ENCODE measurements around the gene CDC45.
A peak's percentile ranks its signal among the peaks of the same experiment; 100 is the strongest.
"Not testable (repeated sequence)": the region's sequence is repeated elsewhere in the genome, so short reads cannot be mapped to it uniquely, and the experiment has no call there.

The CDC45 gene, protein sequence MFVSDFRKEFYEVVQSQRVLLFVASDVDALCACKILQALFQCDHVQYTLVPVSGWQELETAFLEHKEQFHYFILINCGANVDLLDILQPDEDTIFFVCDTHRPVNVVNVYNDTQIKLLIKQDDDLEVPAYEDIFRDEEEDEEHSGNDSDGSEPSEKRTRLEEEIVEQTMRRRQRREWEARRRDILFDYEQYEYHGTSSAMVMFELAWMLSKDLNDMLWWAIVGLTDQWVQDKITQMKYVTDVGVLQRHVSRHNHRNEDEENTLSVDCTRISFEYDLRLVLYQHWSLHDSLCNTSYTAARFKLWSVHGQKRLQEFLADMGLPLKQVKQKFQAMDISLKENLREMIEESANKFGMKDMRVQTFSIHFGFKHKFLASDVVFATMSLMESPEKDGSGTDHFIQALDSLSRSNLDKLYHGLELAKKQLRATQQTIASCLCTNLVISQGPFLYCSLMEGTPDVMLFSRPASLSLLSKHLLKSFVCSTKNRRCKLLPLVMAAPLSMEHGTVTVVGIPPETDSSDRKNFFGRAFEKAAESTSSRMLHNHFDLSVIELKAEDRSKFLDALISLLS

DNA sequence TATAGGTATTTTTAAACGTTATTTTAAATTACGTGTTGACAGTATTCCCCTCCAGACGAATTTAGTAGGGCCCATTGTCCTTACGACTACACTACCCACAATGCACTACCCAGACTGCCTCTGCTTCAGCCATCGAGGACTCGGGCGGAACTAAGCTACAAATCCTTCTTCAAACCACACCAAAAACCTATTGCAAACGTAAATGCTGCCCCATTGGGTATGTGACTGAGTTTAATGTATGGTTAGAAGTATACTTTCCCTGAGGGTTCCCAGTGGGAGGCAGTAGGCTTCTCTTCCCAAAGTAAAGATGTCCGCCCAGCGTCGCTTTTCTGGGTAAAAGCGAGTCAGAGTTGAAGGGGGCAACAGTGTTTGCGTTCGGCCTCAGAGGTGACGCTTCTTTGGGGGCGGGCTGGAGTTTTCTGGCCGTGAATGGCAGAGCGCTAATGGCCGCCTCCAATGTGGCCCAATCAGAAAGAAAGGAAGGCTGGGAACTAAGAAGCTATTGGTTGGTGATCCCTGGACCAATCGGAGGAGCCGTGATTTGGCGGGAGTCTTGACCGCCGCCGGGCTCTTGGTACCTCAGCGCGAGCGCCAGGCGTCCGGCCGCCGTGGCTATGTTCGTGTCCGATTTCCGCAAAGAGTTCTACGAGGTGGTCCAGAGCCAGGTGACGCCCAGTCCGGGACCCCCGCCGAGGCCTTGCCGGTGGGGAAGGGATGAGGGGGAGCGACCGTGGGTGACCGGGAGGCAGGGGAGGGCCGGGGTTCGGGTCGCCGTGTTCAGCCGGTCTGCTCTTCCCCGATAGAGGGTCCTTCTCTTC is at the start of gene CDC45:
Gene CDC45 (plus strand): TSS at position 566 of the 818 bp plus-strand sequence. CDS start 49 bp downstream, at position 615.
- peak; percentile 96 for DNase-seq (ENCODE audit: low read depth, low spot score)

DNA sequence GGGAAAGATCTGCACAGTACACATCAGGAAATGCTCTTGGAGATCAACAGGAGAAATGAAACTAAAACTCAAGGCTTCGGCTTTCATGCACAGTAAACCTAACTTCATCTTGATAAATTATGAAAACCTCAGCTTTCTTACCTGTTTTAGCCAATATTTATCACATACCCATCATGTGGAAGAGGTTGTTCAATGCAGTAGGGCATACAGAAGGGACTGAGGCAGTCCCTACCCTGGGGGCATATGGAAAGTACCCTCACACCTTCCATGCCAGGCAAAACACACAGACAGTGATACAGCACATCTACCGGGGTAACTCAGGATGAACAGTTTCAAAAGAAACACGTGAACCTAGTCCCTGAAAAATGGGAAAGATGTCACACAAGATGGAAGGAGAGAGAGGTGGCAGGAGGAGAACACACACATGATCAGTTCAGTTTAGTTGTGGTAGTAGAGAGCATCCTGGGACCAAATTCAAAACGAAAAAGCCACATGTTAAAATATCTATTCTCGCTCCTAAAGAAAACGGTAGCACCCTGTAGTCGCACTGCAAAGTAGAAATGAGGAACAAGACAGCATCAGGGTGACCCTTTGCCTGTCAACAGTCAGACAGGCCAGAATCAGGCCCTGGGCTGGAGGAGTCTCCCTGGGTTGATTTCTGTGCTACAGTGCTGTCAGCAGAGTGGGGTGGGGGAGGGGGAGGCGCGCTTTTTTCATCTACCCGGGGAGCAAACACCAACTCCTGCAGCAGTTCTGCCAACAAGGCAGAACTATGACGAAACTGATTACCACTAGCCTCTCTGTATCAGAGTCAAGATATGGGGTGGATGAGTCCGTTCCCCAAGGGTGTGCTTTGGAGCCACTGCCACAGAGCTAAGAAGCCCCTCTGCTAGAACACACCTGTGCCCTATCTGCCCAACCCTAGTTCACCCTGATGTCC is 49.5 kb upstream of the CDC45 start:
- no peak for DNase-seq (ENCODE audit: low read depth, low spot score)

DNA sequence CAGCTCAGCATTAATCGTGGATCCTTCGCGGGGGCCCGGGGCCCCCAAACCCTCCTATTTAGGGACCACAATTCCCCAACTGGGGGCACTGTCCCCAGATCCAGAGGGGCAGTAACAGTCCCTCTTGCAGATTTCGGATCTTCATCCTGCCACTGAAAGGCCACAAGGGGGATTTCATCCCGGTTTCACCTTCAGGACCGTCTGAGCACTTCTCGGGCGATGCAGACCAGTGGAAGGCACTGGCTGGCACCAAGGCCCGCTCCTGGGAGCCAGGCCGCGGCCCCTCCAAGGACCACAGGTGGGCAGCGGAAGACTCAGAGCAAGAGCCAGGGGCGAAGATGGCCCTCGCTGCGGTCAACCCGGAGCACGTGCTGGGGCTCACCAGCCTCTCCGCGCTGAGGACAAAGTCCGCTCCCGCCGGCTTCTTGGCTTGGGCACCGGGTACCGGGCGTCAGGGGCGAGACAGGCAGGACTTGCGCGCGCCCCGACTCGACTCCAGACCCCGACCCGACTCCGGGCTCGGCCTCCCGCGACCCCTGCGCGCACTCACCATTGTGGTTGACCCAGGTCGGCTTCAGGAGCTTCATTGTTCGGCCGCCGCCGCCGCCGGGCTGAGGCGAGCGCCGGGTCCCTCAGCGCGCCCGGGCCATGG is 48.7 kb upstream of the CDC45 start:
- DNase-seq (ENCODE audit: low read depth, low spot score), result no peak

DNA sequence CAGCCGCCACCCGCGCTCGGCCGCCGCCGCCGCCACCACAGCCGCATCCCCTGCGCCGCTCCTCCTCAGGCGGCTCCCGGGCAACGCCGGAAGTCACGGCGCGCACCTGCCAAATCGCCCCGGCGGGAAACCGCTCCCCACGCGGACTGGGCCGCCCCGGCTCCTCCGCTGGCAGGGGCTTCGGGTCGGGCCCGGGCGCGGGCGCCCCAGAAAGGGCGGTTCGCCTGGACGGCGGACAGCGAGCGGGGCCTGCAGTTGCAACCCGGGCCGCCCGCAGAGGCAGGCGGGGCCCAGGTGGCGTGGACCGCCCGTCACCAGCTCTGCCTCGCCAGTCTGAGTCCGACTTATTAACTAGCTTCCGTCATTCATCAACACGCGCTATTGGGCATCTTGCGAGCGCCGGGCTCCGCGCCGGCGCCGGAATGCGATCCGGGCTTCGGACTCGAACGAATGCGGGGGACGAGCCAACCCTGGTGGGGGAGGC is 48.0 kb upstream of the CDC45 start, which contains the start of gene HIRA:
Gene HIRA (minus strand): TSS at position 85 of the 484 bp plus-strand sequence. CDS start 257 bp downstream, outside the sequence.
- no peak for DNase-seq (ENCODE audit: low read depth, low spot score)

DNA sequence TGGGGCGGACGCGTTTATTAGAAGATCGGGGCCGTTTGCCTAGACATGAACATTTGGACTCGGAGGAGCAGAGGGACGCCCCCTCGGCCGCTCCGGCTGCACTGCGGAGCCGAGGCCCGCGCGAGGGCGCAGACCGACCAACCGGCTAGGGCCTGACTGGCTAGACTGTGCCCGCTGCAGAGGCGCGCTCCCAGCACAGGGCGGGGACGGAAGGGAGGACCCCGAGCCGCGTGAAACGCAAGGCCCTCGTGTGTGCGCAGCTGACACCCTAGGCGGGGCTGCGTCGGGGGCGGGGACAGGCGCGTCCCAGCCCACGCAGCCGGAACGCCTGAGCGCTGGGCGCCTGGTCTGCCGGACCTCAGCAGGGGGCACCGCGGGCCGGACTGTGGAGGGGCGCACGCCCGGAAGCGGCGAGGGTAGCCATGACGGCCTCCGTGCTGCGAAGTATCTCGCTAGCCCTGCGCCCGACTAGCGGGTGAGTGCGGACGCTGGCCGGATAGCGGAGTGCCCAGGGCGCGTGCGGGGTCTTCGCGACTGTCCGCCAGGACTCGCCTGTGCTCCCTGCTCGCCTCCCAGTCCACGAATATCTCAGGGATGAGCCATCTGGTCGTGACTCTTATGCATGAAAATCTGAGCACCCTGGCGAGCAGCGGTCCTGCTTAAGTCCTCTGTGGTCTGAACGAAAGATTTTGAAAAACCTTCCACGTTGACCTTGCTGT is 47.4 kb upstream of the CDC45 start, which contains the start of gene MRPL40:
Gene MRPL40 (plus strand): TSS at position 413 of the 719 bp plus-strand sequence. CDS start 10 bp downstream, at position 423.
- DNase-seq (ENCODE audit: low read depth, low spot score), result peak; percentile 75

DNA sequence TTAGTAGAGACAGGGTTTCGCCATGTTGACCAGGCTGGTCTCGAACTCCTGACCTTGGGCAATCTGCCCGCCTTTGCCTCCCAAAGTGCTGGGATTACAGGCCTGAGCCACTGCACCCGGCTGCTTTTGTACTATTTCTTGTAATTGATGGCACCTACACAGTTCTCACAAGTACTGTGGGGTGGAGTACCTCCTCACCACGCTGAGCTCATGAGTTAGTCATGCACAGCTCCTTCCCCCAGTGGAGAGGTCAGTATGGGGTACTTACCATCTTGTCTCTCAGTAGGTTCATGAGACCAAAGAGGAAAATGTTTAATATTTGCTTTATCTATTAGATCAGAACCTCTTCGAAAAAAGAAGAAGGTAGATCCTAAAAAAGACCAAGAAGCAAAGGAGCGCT is 45.3 kb upstream of the CDC45 start:
- no peak for DNase-seq (ENCODE audit: low read depth, low spot score)

DNA sequence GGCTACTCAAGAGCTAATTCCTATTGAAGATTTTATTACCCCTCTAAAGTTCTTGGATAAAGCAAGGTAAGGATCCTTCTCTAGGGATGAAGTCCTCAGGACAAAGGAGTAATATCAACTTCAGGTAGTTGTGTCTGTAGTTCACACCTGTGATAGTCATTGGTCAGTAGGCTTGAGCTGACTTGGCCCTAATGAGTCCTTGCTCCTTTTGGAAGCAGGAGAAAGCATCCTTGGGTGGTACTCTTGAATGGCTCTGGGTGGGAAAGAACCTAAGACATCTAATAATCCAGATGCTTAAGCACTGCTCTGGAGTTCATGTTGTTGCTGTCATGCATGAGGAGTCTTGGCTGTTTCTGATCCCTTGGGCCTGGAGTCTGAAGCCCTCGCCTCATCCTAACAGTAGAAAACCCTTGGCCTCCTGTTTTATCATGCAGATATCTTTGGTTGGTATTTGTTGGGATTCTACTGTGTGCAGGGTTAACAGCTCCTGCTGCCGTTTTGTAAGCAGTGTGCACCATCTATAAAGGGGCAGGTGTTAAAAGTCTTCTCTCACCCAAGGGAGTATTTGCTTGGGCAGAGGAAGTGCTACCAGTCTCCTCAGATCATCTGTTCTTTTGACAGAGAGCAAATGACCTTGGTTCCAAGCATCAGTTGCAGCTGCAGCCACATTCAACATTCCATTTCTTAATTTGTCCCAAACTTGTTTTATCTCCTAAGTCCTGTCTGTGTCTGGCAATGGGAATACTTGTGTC is 44.7 kb upstream of the CDC45 start:
- DNase-seq (ENCODE audit: low read depth, low spot score), result no peak

DNA sequence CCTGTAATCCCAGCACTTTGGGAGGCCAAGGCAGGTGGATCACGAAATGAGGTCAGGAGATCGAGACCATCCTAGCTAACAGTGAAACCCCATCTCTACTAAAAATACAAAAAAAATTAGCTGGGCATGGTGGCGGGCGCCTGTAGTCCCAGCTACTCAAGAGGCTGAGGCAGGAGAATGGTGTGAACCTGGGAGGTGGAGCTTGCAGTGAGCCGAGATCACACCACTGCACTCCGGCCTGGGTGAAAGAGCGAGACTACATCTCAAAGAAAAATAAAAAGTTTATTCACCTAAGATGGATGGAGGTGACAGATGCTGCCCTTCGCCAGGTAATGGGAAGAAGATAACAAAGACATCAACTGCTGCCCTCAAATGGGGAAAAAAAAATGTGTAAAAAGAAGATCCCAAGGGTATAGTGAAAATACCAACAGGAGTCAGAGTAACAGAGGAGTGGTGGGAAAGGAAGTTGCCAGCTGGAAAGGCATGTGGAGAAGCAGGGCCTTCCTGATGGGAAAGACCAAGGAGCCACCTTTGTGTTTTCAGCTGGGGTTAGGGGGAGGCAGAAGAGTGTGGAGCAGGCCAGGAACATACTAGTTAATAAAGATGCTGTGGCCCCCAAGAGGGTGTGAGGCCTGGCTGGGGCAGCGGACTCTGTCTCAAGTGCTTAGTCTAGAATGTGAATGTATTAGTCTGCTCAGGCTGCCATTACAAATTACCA is 43.1 kb upstream of the CDC45 start:
- not testable (repeated sequence) for DNase-seq (ENCODE audit: low read depth, low spot score)

DNA sequence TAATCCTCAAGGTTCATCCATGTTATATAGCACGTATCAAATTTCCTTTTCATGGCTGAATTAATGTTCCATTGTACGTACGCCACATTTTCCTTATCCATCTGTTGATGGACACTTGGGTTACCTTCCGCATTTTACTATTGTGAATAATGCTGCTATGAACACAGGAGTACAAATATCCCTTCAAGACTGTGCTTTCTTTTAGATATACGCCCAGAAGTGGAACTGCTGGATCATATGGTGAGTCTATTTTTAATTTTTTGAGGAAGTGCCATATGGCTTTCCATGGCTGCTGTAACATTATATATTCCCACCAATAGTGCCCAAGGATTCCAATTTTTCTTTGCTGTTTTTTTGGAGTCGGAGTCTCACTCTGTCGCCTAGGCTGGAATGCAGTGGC is 41.4 kb upstream of the CDC45 start:
- DNase-seq (ENCODE audit: low read depth, low spot score), result no peak

DNA sequence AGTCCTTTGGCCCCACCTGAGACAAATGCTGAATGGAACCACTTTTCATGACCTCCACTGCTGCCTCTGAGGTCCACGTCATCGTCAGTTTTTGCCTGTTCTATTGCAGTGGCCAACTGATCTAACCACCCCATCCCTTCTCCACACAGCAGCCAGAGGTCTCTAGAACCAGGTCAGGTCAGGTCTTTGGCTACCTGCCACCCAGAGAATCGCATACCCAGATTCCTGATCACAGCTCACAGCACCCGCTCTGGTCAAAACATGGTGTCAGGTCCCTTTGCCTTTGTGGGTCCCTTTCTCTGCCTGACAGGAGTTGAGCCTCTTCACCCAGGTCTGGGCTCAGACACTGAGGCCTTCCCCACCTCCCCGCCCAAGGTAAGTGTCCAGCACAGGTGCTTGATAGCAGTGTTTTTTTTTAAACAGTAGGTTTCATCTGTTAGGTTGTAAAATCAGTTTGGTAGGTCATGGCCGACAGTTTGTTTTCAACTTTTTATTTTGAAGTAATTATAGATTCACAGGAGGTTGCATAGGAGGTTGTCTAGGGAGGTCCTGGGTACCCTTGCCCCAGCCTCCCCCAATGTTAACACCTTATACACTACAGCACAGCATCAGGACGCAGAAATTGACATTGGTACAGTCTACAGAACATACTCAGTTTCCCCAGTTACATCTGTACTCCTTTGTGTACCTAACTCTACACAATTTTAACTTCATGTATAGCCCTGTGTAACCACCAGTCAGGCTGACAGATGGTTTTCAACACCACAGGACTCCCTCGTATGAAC is 39.1 kb upstream of the CDC45 start:
- DNase-seq (ENCODE audit: low read depth, low spot score), result no peak

DNA sequence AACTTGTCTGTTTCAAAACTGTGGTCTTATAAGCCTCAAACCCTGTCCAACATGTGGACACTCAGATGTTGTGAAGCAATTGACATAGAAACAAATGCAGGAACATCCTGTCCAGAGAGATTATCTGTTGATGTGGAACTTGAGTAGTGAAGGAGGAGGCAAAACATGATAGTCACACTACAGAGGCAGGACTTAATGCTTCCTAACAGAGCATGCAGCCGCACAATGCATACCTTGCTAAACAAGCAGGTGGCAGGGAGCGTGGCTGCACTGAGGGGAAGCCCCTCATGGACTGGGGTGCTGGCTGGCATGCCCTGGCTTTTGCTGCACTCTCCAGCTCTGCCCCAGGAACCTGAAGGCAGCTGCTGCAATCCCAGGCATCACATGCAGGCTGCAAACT is 37.6 kb upstream of the CDC45 start:
- DNase-seq (ENCODE audit: low read depth, low spot score), result no peak

DNA sequence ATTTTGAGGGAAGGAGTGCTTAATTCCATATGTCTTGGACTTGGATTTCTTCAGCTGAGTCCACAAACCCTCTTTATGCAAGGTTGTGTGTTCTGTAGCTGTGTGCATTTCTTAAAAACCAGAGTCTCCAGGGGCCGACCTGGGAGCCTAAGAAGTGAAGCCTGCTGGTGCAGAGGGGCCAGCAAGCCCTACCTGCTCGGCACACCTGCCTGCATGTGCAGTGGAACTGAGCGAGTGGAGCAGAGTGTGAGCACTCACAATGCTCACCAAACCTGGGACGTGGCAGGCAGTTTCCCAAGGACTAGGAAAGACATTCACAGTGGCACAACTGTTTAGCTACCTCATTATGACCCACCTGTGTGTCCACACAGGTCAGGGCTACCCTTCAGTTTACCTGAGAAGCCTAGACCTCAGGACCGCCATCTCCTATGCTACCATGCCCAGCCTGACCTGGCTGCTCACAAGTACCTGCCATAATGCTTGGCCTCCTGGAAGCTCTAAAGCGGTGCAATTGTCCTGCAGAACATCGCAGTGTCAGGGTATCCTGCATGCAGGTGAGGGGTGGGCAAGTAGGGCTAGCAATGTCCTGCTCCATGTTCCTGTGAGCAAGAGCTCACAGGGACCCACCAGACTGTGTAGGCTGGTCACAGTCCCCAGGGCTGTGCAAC is 36.0 kb upstream of the CDC45 start:
- no peak for DNase-seq (ENCODE audit: low read depth, low spot score)

DNA sequence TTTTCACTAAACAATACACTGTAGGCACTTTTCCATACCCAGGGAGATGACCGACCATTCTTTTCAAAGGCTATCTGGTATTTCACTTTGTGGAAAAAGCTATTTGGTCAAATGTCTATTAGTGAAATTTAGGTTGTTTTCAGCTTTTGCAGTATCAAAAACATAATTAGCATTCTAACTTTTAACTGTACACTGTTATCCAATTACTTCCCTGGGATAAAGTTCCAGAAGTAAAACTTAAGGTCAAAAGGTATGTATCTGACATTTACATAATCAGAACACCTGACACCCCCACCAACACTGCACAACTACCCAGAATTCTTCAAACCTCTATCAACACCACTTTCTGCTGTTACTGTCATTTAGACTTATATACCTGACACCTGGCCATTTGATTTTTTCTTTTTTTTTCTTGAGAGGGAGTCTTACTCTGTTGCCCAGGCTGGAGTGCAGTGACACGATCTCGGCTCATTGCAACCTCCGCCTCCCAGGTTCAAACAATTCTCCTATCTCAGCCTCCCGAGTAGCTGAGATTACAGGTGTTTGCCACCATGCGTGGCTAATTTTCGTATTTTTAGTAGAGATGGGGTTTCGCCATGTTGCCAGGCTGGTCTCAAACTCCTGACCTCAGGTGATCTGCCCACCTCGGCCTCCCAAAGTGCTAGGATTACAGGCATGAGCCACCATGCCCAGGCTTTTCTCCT is 34.3 kb upstream of the CDC45 start:
- DNase-seq (ENCODE audit: low read depth, low spot score), result not testable (repeated sequence)

DNA sequence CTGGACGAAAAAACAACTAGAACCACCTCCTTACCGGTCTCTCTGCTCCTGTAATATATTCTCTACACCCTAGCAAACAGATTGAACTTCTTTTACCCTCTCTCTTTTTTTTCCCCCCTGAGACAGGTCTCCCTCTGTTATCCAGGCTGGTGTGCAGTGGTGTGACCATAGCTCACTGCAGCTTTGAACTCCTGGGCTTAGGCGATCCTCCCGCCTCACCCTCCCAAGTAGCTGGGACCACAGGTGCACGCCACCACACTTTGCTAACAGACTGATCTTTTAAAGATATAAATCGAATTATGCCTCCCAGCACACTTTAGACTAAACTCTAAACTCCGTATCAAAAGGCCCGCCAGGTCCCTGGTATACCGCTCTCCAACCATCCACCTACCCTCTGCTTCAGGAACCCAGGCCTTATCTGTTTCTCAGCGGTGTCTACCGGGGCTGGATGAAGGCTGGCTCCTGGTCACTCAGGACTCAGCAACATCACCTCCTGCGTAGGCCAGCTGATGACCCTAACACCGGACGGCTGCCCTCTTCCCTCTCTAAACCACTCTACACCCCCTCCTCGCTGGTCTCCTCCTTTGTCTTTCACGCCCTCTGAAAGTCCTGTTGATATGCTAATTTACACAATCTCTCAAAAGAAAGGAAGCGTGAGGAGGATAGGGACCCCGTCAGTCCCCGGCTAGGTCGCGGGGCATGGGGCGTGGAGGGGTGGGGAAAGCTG is 33.0 kb upstream of the CDC45 start:
- no peak for DNase-seq (ENCODE audit: low read depth, low spot score)

DNA sequence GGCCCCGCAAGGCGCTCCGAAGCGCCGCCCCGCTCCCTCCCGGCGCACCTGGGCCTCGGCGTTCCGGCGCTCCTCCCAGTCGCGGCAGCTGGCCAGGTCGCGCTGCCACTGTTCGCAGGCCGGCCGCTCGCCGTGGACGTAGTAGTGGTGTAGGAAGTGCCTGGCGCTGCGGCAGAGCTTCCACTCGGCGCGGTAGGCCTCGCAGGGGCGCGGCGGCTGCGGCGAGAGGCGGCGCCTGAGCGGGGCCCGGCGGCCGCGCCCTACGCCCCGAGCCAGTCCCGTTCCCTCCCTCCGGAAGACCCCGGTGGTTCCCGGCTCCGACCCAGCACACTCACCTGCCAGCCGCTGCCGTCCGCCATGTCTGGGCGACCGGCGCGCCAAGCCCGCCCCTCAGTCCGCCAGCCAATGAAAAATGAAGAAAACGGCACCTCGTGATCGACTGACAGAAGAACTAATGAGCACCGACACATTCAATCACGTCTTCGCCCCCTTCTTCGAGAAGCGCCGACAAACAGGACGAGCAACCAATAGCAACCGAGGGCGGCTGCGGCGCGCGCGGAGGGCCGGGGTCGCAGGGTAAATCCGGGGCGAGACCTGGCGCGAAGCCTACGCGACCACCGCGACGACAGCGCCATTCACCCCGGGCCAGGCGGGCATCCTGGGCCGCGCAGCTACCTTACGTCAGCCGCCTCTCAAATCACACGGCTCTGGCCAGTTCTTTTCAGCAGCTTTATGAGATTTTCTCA is 32.2 kb upstream of the CDC45 start, which contains the start of gene C22orf39:
Gene C22orf39 (minus strand): TSS at position 382 of the 746 bp plus-strand sequence. CDS start 23 bp downstream, at position 359.
- peak; percentile 73 for DNase-seq (ENCODE audit: low read depth, low spot score)
